ENCODE results near the gene EGLN3. TPM values are rescaled to one million over a fixed set of nuclear protein-coding genes. Genes with fewer than 3 reads are reported as not detected.

EGLN3 gene
- total and polyA plus RNA-seq, 4 donors: 1.3 to 2.3 (median 1.5) TPM

DNA sequence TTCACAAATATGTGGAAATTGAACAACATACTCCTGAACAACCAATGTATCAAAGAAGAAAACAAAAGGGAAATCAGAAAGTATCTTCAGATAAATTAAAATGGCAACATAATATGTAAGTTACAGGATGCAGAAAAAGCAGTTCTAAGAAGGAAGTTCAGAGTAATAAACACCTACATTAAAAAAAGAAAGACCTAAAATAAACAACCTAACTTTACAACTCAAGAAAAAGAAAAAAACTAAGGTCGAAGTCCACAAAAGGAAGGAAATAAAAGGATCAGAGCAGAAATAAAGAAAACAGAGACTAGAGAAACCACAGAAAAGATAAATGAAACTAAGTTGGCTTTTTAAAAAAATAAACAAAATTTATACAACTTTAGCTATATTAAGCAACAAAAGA, 59.2 kb downstream of the EGLN3 start (continued):
- no peak for TF ChIP-seq SP1 (IDR thresholded peaks at IDR 0.05)
- no peak for TF ChIP-seq NR2F2 (IDR thresholded peaks at IDR 0.05)

DNA sequence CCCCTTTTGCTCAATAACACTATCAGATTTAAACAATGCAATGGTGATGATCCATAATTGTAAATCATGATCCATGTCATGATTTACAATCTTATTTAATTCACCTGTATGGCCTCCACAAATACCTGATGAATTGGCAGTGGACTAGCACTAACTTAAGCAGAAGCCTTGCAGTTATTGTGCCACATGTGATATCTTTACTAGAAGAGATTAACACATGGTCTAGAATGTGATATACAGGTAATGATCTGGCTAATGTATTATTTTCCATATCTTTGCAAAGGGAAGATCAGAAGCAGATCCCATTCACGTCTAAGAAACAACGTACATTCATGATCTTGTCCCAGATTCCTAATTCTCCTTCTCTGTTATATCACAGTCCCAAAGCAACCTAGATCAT, 66.0 kb downstream of the EGLN3 start:
- H3K4me3 ChIP-seq (ENCODE audit: low read depth in 1 of 3, low read length in 3 of 3): no peak overlapping the region
- H3K27me3 ChIP-seq (ENCODE audit: control insufficient read depth in 4 of 4, insufficient read depth in 4 of 4, low read length in 3 of 4): no peaks in the 10 kb centered on the region

GRCh38 chr14:33880330-33880729, 70.5 kb downstream of the EGLN3 start:
- no peak for DNase-seq (ENCODE audit: low spot score)
- 86% methylated on average over 1 of the region's 1 CpG for WGBS
- H3K36me3 ChIP-seq (ENCODE audit: control insufficient read depth in 4 of 4, insufficient read depth in 3 of 4, low read depth in 1 of 4, low read length in 3 of 4): no peaks in the 10 kb centered on the region
- no peak overlapping the region for H3K9ac ChIP-seq (ENCODE audit: low read depth in 1 of 2, low read length in 2 of 2)
- H3K4me1 ChIP-seq (ENCODE audit: control insufficient read depth in 4 of 4, insufficient read depth in 4 of 4, low read length in 3 of 4): no peaks in the 10 kb centered on the region
- TF ChIP-seq HNF4G (IDR thresholded peaks at IDR 0.05): no peak
- no peak for TF ChIP-seq RXRA (IDR thresholded peaks at IDR 0.05)
- TF ChIP-seq, protein P1, sequence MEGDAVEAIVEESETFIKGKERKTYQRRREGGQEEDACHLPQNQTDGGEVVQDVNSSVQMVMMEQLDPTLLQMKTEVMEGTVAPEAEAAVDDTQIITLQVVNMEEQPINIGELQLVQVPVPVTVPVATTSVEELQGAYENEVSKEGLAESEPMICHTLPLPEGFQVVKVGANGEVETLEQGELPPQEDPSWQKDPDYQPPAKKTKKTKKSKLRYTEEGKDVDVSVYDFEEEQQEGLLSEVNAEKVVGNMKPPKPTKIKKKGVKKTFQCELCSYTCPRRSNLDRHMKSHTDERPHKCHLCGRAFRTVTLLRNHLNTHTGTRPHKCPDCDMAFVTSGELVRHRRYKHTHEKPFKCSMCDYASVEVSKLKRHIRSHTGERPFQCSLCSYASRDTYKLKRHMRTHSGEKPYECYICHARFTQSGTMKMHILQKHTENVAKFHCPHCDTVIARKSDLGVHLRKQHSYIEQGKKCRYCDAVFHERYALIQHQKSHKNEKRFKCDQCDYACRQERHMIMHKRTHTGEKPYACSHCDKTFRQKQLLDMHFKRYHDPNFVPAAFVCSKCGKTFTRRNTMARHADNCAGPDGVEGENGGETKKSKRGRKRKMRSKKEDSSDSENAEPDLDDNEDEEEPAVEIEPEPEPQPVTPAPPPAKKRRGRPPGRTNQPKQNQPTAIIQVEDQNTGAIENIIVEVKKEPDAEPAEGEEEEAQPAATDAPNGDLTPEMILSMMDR (IDR thresholded peaks at IDR 0.05; ENCODE audit: low read depth, low read length, missing input control): no peak
- TF ChIP-seq RAD21 (IDR thresholded peaks at IDR 0.05): no peak
- TF ChIP-seq, protein P2, sequence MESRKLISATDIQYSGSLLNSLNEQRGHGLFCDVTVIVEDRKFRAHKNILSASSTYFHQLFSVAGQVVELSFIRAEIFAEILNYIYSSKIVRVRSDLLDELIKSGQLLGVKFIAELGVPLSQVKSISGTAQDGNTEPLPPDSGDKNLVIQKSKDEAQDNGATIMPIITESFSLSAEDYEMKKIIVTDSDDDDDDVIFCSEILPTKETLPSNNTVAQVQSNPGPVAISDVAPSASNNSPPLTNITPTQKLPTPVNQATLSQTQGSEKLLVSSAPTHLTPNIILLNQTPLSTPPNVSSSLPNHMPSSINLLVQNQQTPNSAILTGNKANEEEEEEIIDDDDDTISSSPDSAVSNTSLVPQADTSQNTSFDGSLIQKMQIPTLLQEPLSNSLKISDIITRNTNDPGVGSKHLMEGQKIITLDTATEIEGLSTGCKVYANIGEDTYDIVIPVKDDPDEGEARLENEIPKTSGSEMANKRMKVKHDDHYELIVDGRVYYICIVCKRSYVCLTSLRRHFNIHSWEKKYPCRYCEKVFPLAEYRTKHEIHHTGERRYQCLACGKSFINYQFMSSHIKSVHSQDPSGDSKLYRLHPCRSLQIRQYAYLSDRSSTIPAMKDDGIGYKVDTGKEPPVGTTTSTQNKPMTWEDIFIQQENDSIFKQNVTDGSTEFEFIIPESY (IDR thresholded peaks at IDR 0.05): no peak
- TF ChIP-seq, protein P3, sequence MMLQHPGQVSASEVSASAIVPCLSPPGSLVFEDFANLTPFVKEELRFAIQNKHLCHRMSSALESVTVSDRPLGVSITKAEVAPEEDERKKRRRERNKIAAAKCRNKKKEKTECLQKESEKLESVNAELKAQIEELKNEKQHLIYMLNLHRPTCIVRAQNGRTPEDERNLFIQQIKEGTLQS (IDR thresholded peaks at IDR 0.05): no peak
- TF ChIP-seq TAF1 (conservative IDR thresholded peaks at IDR 0.05): no peak
- TF ChIP-seq FOXA2 (IDR thresholded peaks at IDR 0.05): no peak
- TF ChIP-seq HNF4A (conservative IDR thresholded peaks at IDR 0.05): no peak
- TF ChIP-seq JUND (IDR thresholded peaks at IDR 0.05): no peak
- TF ChIP-seq NR2F2 (IDR thresholded peaks at IDR 0.05): no peak
- TF ChIP-seq YY1 (IDR thresholded peaks at IDR 0.05): no peak
- TF ChIP-seq SP1 (IDR thresholded peaks at IDR 0.05): no peak
- TF ChIP-seq EGR1 (IDR thresholded peaks at IDR 0.05; ENCODE audit: low read depth in 2 of 2): no peak
- peaks cover 0 to 10% (median 2%) of the 10 kb centered on the region in 4 donors for H3K9me3 ChIP-seq (ENCODE audit: control insufficient read depth in 4 of 4, low read length in 3 of 4)
- no peak overlapping the region for H3K27ac ChIP-seq (ENCODE audit: low read depth in 1 of 2, low read length in 2 of 2)
- H3K27me3 ChIP-seq (ENCODE audit: control insufficient read depth in 4 of 4, insufficient read depth in 4 of 4, low read length in 3 of 4): no peaks in the 10 kb centered on the region
- H3K4me3 ChIP-seq (ENCODE audit: low read depth in 1 of 3, low read length in 3 of 3): no peak overlapping the region

More for the DNA sequence above, 66.0 kb downstream of the EGLN3 start:
- no peak overlapping the region for H3K9ac ChIP-seq (ENCODE audit: low read depth in 1 of 2, low read length in 2 of 2)
- H3K4me1 ChIP-seq (ENCODE audit: control insufficient read depth in 4 of 4, insufficient read depth in 4 of 4, low read length in 3 of 4): no peaks in the 10 kb centered on the region
- 87% methylated on average over 2 of the region's 2 CpGs for WGBS
- TF ChIP-seq, protein P3 (IDR thresholded peaks at IDR 0.05): no peak
- TF ChIP-seq HNF4G (IDR thresholded peaks at IDR 0.05) (no peak), HNF4A (conservative IDR thresholded peaks at IDR 0.05) (no peak)
- no peaks in the 10 kb centered on the region for H3K36me3 ChIP-seq (ENCODE audit: control insufficient read depth in 4 of 4, insufficient read depth in 3 of 4, low read depth in 1 of 4, low read length in 3 of 4)
- peaks cover 0 to 3% (median 0%) of the 10 kb centered on the region in 4 donors for H3K9me3 ChIP-seq (ENCODE audit: control insufficient read depth in 4 of 4, low read length in 3 of 4)
- H3K27ac ChIP-seq (ENCODE audit: low read depth in 1 of 2, low read length in 2 of 2): no peak overlapping the region
- no peak for DNase-seq (ENCODE audit: low spot score)

Measured in liver (tissue), 9 donors.